Mesenchymal stem cell (in vitro differentiated cells and primary cell): ENCODE results near the gene APEH.

Experiments
- DNase-seq: peaks from one replicate; pipeline ENCODE4 v3.0.0-alpha.2; 2013
- H2AFZ ChIP-seq: one replicate; pipeline ENCODE4 v1.6.1; 2013; ENCODE audit warnings: low read depth, mild to moderate bottlenecking, control low read depth, inconsistent platforms, low read length, moderate library complexity
- H2AK5ac ChIP-seq: 2 replicates; pipeline ENCODE4 v1.6.1; 2013; ENCODE audit warnings: low read length, moderate library complexity, mild to moderate bottlenecking, inconsistent platforms; ENCODE audit not compliant: severe bottlenecking
- H2BK120ac ChIP-seq: one replicate; pipeline ENCODE4 v1.6.1; 2013; ENCODE audit warnings: low read depth, mild to moderate bottlenecking, inconsistent platforms, low read length, moderate library complexity
- H2BK12ac ChIP-seq, 2 experiments: one replicate each; pipeline ENCODE4 v1.6.1; 2013; ENCODE audit warnings: inconsistent platforms in 2 of 2, low read length in 2 of 2, mild to moderate bottlenecking in 2 of 2, moderate library complexity in 2 of 2, control low read depth in 1 of 2
- H2BK15ac ChIP-seq: one replicate; pipeline ENCODE4 v1.6.1; 2013; ENCODE audit warnings: mild to moderate bottlenecking, low read depth, inconsistent platforms; ENCODE audit not compliant: poor library complexity, severe bottlenecking
- H2BK5ac ChIP-seq: 2 replicates; pipeline ENCODE4 v1.6.1; 2013; ENCODE audit warnings: low read depth, mild to moderate bottlenecking, low read length, control low read depth, inconsistent platforms; ENCODE audit not compliant: poor library complexity, severe bottlenecking
- H3K14ac ChIP-seq, 2 experiments: one replicate each; pipeline ENCODE4 v1.6.1; 2013; ENCODE audit warnings: inconsistent platforms in 2 of 2, low read length in 2 of 2, control low read depth in 1 of 2, mild to moderate bottlenecking in 1 of 2, moderate library complexity in 1 of 2
- H3K18ac ChIP-seq, 2 experiments: one replicate each; pipeline ENCODE4 v1.6.1; 2013; ENCODE audit warnings: inconsistent platforms in 2 of 2, low read length in 2 of 2, control low read depth in 1 of 2, low read depth in 1 of 2, mild to moderate bottlenecking in 1 of 2
- H3K23ac ChIP-seq, 2 experiments: one replicate each; pipeline ENCODE4 v1.6.1; 2013; ENCODE audit warnings: inconsistent platforms in 2 of 2, low read length in 2 of 2, mild to moderate bottlenecking in 2 of 2, moderate library complexity in 2 of 2, control low read depth in 1 of 2
- H3K27ac ChIP-seq: 2 replicates; pipeline ENCODE4 v1.5.1; 2013; ENCODE audit warnings: mild to moderate bottlenecking, moderate library complexity, low read length, control low read depth, inconsistent platforms; ENCODE audit not compliant: poor library complexity, severe bottlenecking
- H3K27me3 ChIP-seq, 2 experiments: 2 replicates each; pipeline versions ENCODE4 v1.6.1 to v1.7.0; 2013; ENCODE audit warnings: low read length in 2 of 2, mild to moderate bottlenecking in 2 of 2, moderate library complexity in 2 of 2, control low read depth in 1 of 2, inconsistent platforms in 1 of 2; ENCODE audit not compliant: control insufficient read depth in 1 of 2, insufficient read depth in 1 of 2
- H3K36me3 ChIP-seq, 2 experiments: 2 replicates each; pipeline versions ENCODE4 v1.6.1 to v1.7.0; 2013; ENCODE audit warnings: low read length in 2 of 2, control low read depth in 1 of 2, inconsistent platforms in 1 of 2, low read depth in 1 of 2, mild to moderate bottlenecking in 1 of 2; ENCODE audit not compliant: insufficient read depth in 2 of 2, control insufficient read depth in 1 of 2
- H3K4ac ChIP-seq, 2 experiments: one replicate each; pipeline ENCODE4 v1.6.1; 2013; ENCODE audit warnings: inconsistent platforms in 2 of 2, low read length in 2 of 2, mild to moderate bottlenecking in 2 of 2, moderate library complexity in 2 of 2, control low read depth in 1 of 2, low read depth in 1 of 2
- H3K4me1 ChIP-seq: 2 replicates; pipeline ENCODE4 v1.6.1; 2013; ENCODE audit warnings: low read depth, low read length, control low read depth; ENCODE audit not compliant: control insufficient read depth, insufficient read depth
- H3K4me2 ChIP-seq: 2 replicates; pipeline ENCODE4 v1.6.1; 2013; ENCODE audit warnings: low read length, mild to moderate bottlenecking, inconsistent platforms; ENCODE audit not compliant: poor library complexity, severe bottlenecking
- H3K4me3 ChIP-seq, 2 experiments: 2 replicates each; pipeline versions ENCODE4 v1.5.1 to v1.7.0; 2013; ENCODE audit warnings: low read length in 2 of 2, mild to moderate bottlenecking in 2 of 2, control low read depth in 1 of 2, low read depth in 1 of 2; ENCODE audit not compliant: insufficient read depth in 1 of 2
- H3K79me1 ChIP-seq: replicated peaks from 2 replicates; pipeline ENCODE4 v1.6.1; 2013; ENCODE audit warnings: mild to moderate bottlenecking, control low read depth, low read length, inconsistent platforms; ENCODE audit not compliant: poor library complexity, severe bottlenecking
- H3K9ac ChIP-seq: 2 replicates; pipeline ENCODE4 v1.7.0; 2013; ENCODE audit warnings: mild to moderate bottlenecking, low read length, moderate library complexity
- H3K9me3 ChIP-seq: 2 replicates; pipeline ENCODE4 v1.7.0; 2013; ENCODE audit warnings: mild to moderate bottlenecking, low read length; ENCODE audit not compliant: control insufficient read depth
- H4K8ac ChIP-seq: one replicate; pipeline ENCODE4 v1.6.1; 2013; ENCODE audit warnings: inconsistent platforms, mild to moderate bottlenecking, low read length, moderate library complexity
- H4K91ac ChIP-seq: one replicate; pipeline ENCODE4 v1.6.1; 2013; ENCODE audit warnings: mild to moderate bottlenecking, low read length, inconsistent platforms
- WGBS: methylation state at CpG from one replicate; pipeline ENCODE4 v1.1.7; 2013; ENCODE audit warnings: mixed read lengths; 5-methylcytosine and 5-hydroxymethylcytosine counted together

Gene APEH

DNA sequence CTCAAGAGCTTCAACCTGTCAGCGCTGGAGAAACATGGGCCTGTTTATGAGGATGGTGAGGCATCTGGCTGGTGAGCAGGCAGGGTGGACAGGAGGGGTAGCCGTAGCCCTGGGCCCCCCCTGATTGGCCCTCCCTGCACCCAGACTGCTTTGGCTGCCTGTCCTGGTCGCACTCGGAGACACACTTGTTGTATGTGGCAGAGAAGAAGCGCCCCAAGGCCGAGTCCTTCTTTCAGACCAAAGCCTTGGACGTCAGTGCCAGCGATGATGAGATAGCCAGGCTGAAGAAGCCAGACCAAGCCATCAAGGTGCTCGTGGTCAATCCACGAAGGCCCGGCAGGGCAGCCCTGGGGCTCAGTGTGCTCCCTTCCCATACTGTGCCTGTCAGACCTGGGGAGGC, 1.8 kb downstream of the APEH start:
- WGBS, result 97% methylated on average over 11 of the region's 11 CpGs

DNA sequence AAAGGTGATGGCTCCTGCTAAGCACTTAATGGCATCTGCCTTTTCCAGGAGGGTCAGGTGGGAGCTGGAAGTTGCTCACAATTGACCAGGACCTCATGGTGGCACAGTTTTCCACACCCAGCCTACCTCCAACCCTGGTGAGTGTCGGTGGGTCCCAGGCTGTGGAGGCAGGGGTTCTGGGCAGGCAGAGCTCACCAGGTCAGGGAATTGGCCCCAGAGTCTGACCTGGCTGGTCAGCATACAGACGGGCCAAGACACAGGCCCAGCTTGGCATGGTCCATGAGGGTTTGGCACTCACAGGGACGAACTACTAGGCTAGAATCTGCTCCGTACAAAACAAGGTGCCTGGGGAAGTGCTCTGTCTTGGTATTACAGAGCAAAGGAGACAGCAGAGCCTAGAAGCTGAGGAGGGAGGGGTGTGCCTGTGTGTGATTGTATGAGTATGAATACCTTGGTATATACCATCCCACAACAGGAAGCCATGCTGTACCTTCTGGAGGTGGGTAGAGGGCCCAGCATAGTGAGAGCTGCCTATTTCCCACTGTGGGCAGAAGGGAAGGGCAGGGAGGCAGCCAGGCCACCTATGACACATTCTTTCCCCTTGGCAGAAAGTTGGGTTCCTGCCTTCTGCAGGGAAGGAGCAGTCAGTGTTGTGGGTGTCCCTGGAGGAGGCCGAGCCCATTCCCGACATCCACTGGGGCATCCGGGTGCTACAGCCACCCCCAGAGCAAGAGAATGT, 6.5 kb downstream of the APEH start:
- peaks cover 88 to 92% of the 10 kb centered on the region in 2 experiments for H3K36me3 ChIP-seq
- 96% methylated on average over 7 of the region's 7 CpGs for WGBS
- H3K27ac ChIP-seq, result no peak overlapping the region
- no peak overlapping the region for H4K8ac ChIP-seq
- H3K18ac ChIP-seq, result no peak overlapping the region
- H2BK5ac ChIP-seq, result no peak overlapping the region
- no peak overlapping the region for H2AK5ac ChIP-seq
- no peak overlapping the region for H2BK120ac ChIP-seq
- H3K4me3 ChIP-seq, result no peak overlapping the region
- no peak overlapping the region for H2BK12ac ChIP-seq
- H3K14ac ChIP-seq, result no peak overlapping the region
- peaks cover 42% of the 10 kb centered on the region for H3K79me1 ChIP-seq
- H3K23ac ChIP-seq, result no peak overlapping the region
- no peak overlapping the region for H2AFZ ChIP-seq
- H3K27me3 ChIP-seq, result no peaks in the 10 kb centered on the region
- no peak overlapping the region for H3K9ac ChIP-seq
- H2BK15ac ChIP-seq, result no peak overlapping the region
- H3K4ac ChIP-seq, result no peak overlapping the region
- peaks cover 25% of the 10 kb centered on the region for H3K4me1 ChIP-seq
- H4K91ac ChIP-seq, result no peak overlapping the region
- no peak overlapping the region for H3K4me2 ChIP-seq
- no peak for DNase-seq
- H3K9me3 ChIP-seq, result no peaks in the 10 kb centered on the region

More for the DNA sequence above, 1.8 kb downstream of the APEH start:
- Histone ChIP-seq H2BK15ac (no peak overlapping the region), H3K14ac (no peak overlapping the region), H3K9ac (no peak overlapping the region), H3K9me3 (no peaks in the 10 kb centered on the region), H3K23ac (no peak overlapping the region), H4K91ac (no peak overlapping the region), H4K8ac (no peak overlapping the region), H3K79me1 (peaks cover 52% of the 10 kb centered on the region), H3K27me3 (no peaks in the 10 kb centered on the region), H3K4me2 (no peak overlapping the region), H2BK5ac (no peak overlapping the region), H3K36me3 (peaks cover 55 to 58% of the 10 kb centered on the region in 2 experiments), H3K4ac (no peak overlapping the region), H2BK120ac (no peak overlapping the region), H3K18ac (no peak overlapping the region), H3K27ac (no peak overlapping the region), H2AK5ac (no peak overlapping the region), H3K4me1 (peaks cover 24% of the 10 kb centered on the region), H2BK12ac (no peak overlapping the region), H3K4me3 (no peak overlapping the region), H2AFZ (no peak overlapping the region)
- DNase-seq, result no peak

DNA sequence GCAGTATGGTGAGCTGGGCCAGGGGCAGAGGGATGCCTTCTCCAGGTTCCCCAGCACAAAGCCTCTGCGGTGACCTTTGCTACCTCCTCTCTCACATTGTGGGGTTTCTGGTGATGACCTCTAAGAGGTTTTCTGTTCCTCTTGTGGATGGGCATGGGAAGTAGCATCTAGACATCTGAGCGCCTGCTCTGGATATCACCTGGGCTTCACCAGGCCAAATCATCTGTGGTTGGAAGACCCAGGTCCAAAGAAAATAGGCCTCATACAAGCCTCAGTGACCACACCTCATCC, 7.0 kb downstream of the APEH start:
- H3K9me3 ChIP-seq, result no peaks in the 10 kb centered on the region
- no peak overlapping the region for H2BK12ac ChIP-seq
- peaks cover 83 to 87% of the 10 kb centered on the region in 2 experiments for H3K36me3 ChIP-seq
- no peak overlapping the region for H2AK5ac ChIP-seq
- H3K27me3 ChIP-seq, result no peaks in the 10 kb centered on the region
- no peak overlapping the region for H2BK120ac ChIP-seq
- no peak overlapping the region for H3K4me3 ChIP-seq
- H3K4ac ChIP-seq, result no peak overlapping the region
- no peak overlapping the region for H4K8ac ChIP-seq
- no peak overlapping the region for H3K9ac ChIP-seq
- no peak overlapping the region for H4K91ac ChIP-seq
- no peak overlapping the region for H2AFZ ChIP-seq
- WGBS, result 100% methylated on average over 1 of the region's 2 CpGs
- H2BK5ac ChIP-seq, result no peak overlapping the region
- no peak overlapping the region for H3K23ac ChIP-seq
- no peak overlapping the region for H2BK15ac ChIP-seq
- no peak overlapping the region for H3K4me2 ChIP-seq
- H3K14ac ChIP-seq, result no peak overlapping the region
- H3K18ac ChIP-seq, result no peak overlapping the region
- DNase-seq, result no peak
- H3K79me1 ChIP-seq, result peaks cover 37% of the 10 kb centered on the region
- peaks cover 25% of the 10 kb centered on the region for H3K4me1 ChIP-seq
- H3K27ac ChIP-seq, result no peak overlapping the region

DNA sequence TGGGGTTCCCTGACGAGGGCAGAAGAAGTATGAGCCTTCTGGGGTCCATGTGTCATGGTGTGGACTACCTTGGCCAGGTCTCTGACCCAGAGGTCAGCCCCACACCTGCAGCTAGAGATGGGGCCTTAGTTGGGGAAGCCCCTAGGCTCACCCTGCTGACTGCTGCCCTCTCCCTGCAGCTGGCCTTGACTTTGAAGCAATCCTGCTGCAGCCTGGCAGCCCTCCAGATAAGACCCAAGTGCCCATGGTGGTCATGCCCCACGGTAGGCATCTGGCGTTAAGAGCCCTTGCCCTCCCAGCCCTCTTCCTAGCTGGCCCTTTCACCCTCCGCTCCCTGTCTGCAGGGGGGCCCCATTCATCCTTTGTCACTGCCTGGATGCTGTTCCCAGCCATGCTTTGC, 7.4 kb downstream of the APEH start:
- Histone ChIP-seq H3K14ac (no peak overlapping the region), H2AK5ac (no peak overlapping the region), H2BK120ac (no peak overlapping the region), H3K4me3 (no peak overlapping the region), H2BK15ac (no peak overlapping the region), H3K4me1 (peaks cover 24% of the 10 kb centered on the region), H3K9me3 (no peaks in the 10 kb centered on the region), H3K4me2 (no peak overlapping the region), H3K79me1 (peaks cover 33% of the 10 kb centered on the region), H3K23ac (no peak overlapping the region), H2BK5ac (no peak overlapping the region), H4K8ac (no peak overlapping the region), H3K18ac (no peak overlapping the region), H3K9ac (no peak overlapping the region), H3K36me3 (peaks cover 79 to 83% of the 10 kb centered on the region in 2 experiments), H4K91ac (no peak overlapping the region), H2AFZ (no peak overlapping the region), H2BK12ac (no peak overlapping the region), H3K27me3 (no peaks in the 10 kb centered on the region), H3K27ac (no peak overlapping the region), H3K4ac (no peak overlapping the region)
- 99% methylated on average over 4 of the region's 4 CpGs for WGBS
- DNase-seq, result no peak
